HG03139 (cell line): ENCODE measurements around the gene HIBADH.
A peak's percentile ranks its signal among the peaks of the same experiment; 100 is the strongest.
"Not testable (repeated sequence)": the region's sequence is repeated elsewhere in the genome, so short reads cannot be mapped to it uniquely, and the experiment has no call there.

Experiments used
- ATAC-seq: cut with Tn5 transposase; IDR thresholded peaks from one replicate; pipeline ENCODE4 v1.9.1; 2021; ENCODE audit not compliant: unreplicated experiment

HIBADH gene

DNA sequence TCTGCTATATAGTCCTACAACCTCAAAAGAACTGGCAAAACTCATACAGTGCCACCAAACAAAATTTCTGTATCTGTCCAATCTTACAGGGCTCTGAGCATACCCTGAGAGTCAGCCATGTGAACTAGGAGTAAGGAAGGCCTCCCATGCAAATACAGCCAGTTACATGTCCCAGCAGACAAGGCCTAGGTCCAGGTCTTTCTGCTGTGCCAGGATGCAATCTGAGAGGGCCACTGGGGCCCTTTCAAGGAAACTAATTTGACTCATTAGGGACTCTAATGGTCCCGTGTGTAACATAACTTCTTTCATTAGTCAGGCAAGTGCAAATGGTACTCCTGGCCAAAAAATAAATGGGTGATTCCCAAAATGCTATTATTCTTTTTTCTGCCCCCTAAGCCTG is 17.9 kb upstream of the HIBADH start:
- no peak for ATAC-seq

DNA sequence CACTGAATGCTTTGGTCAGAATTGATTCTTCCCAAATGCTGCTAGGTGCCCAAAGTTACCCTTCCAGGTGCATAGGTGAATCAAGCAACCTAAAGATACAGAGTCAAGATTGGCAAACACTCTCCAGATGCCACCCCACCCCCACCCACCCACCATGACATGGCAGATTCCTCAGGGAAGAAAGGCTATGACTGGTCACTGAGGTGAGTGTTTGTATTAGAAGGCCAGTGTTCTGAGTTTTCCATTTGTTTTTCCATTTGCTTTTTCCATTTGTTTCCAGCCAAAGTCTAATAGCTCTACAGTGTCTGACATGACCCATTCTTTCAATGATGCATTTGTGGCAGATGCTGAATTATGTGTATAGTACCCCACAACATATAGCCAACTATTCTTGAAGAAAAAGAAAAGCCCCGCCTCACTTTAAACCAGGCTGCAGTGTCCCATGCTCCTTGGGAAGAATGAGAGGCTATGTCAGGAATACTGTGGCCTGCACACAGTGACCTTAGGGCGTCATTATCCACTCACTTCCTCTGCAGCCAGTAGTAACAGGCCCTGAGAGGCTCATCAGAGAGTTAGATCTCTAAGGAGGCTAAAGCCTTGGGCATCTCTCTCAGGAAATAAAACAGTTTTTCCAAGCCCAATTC is 16.1 kb upstream of the HIBADH start:
- ATAC-seq, result no peak

DNA sequence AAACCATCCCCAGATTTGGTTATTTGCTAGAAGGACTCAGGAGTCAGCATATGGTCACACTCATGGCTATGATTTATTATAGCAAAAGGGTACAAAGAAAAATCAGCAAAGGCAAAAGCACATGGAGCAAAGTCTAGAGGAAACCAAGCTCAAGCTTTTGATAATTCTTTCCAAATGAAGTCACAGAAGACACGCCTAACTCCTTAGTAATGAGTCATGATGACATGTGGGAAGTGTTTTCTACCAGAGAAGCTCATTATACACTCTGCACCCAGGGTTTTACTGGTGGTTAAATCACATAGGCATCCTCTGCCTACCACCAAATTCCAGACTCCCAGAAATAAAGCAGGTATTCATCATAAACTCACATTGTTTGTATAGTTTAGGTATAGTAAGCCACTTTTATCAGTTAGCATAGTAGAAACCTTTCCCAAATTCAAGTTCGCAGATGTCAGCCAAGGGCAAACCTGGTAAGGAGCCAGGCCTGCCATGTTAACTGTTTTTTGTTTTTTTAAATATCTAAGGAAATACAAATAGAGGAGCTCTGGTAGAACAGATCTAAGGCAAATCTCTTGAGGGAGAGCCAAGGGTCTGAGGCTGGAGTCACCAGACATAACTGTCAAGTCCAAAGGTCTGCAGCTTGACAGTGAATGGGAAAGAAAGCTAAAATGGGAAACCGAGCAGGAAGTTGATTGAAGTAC is 15.4 kb upstream of the HIBADH start:
- ATAC-seq, result no peak

DNA sequence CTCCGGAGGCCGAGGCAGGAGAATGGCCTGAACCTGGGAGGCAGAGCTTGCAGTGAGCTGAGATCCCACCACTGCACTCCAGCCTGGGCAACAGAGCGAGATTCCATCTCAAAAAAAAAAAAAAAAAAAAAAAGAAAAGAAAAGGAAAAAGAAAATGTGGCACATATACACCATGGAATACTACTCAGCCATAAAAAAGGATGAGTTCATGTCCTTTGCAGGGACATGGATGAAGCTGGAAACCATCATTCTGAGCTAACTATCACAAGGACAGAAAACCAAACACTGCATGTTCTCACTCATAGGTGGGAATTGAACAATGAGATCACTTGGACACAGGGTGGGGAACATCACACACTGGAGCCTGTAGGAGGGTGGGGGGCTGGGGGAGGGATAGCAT is 11.4 kb upstream of the HIBADH start:
- ATAC-seq, result not testable (repeated sequence)

DNA sequence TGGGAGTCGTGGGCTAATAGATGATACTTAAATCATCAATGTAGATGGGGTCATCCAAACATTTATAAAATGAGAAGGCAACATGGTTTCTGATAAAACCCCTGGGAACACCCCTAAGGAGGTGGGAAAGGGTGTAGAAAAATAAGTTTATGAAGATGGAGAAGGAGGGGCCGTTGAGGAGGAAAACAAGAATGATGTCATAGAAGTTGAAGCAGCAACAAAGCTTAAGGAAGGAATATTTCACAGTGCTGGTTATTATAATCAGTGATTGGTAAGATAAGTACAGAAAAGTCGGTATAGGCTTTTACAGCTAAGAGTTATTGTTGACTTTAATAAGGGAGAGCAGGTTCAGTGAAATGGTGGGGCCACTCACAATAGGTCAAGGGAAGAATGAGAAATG is 9.0 kb upstream of the HIBADH start:
- no peak for ATAC-seq

DNA sequence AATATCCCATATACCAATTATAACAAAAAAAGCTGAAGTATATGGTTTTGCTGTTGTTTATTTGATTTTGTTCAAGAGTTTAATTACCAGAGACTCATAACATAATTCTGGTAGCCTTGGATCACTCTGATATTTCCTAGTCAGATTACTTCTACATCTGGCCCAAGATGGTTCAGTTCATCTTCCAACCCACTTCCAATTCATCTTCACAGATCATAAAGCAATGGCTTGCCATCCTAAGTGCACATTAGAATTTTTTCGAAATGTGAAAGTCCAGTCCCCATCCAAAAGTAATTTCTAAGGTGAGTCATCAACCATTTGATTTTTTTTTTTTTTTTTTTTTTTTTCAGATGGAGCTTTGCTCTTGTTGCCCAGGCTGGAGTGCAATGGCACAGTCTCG is 8.0 kb upstream of the HIBADH start:
- ATAC-seq, result no peak

DNA sequence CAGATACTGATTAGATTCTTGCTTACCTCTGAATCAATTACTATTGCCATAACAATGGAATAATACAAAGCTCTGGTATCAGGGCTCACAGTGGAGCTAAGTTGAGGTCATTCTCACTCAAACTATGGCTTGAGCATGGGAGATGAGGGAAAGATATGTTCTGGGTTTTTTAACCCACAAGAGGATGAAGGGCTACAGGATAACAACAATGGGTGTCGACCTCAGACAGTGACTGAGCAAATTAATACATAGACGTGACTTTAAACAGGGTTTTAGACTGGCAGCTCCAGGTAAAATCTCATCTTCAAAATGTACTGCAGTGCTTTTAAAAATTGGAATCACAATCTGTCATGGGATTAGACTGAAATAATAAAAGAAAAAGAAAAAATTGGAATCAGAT is 7.5 kb upstream of the HIBADH start:
- no peak for ATAC-seq

DNA sequence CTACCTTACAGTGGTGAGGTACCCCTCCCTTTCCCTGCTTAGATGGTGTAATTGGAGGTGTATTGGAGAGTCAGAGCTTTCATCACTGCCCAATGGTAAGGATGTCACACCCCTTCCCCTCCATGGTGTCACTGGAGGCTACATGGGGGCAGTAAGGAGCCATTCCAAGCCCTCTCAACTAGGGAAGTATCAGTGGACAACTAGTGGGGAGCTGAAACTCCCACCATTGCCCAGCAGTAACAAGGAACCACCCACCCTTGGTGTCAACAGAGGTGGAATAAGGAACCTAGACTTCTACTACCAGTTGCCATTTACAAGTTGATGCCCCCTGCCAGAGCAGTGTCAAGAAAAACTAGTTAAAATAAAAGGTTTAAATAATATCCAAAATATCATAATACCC is 2.8 kb upstream of the HIBADH start:
- ATAC-seq, result no peak

DNA sequence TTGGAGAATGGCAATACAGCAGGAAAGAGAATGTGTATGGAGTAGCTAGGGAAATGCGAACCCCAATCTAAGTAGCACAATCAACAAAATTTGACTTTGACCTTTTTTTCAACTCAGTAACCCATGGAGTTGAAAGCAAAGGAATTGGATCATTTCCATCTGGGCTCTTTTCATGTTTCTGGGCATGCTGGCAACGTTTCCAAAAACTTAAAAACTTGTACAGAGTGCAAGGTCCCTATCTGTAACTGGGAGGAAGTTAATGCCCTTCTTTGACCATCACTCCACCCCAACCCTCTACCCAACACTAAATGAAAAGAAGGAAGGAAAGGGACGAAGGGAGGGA is 1.3 kb upstream of the HIBADH start:
- ATAC-seq, result no peak

DNA sequence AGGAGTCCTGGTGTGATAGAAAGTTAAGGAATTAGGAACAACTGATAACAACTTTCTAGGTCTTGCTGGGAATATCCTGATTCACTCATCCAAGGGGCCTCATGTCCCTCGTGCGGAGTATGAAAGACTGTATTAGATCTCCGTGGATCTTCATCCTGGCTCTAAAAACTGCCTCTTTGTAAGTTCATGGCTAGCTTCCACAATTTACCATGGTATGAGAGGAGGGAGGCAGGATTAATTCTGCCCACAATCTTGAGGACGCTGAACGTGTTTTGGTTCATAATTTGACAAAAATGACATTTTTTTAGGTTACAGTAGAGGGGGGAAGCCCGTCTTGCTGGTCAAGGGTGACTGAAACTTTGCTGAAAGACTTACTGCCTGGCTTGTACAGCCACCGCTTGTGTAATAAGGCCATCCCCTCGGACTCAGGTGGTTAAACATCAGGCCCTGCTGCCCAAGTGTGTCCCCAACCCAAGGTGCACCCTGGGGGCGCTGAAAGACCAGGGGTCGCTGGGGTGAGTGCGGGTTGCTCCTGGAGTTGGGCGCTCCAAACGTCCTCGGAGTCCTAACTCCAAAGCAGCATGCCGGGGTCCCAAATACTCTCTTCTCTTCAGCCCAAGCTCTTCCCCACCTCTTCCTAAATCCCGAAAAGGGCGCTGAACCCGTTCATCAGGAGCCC is 733 bp downstream of the HIBADH start:
- ATAC-seq, result peak; percentile 0

DNA sequence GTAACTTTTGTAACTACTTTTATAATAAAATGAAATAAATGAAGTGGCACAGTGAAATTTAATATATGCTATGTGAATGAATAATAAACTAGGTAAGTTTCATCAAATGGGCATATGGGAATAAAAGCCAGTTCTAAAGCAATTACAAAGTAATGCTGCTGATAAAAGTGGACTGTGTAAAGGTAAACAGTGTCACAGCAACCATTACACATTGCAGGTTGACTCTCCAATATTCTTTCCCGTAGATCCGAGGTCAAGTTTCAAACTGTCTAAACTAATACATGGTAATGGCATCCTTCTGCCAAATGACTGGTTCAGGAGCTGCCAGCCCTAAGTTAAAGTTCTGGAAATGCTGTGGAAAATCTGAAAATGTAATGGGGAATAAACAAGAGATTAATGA is 6.0 kb downstream of the HIBADH start:
- ATAC-seq, result no peak

DNA sequence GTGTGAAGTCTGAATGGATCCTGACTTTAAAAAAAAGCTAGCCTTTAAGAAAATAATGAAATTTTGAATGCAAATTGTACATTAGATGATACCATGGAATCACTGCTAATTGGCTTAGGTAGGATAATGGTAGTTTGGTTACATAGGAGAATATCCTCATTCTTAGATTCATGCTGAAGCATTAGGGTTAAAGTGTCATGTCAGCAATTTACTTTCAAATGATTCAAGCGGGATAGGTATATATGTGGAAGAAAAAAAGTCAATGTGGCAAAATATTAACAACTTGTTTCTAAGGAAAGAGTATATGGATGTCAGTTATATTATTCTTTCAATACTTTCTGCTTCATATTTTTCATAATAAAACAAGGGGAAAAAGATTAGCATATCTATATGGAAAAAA is 7.5 kb downstream of the HIBADH start:
- ATAC-seq, result no peak

DNA sequence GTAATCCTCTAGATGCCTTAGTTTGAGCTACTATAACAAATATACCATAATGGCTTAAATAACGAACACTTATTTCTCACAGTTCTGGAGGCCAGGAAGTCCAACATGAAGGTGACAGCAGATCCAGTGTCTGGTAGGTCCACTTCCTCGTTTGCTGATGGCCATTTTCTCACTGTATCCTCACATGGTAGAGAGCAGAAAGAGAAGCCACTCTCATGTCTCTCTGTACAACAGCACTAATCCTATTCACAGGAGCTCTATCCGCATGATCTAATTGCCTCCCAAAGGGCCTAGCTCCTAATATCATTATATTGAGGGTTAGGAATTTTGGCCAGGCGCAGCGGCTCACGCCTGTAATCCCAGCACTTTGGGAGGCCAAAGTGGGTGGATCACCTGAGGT is 10.2 kb downstream of the HIBADH start:
- ATAC-seq, result no peak

DNA sequence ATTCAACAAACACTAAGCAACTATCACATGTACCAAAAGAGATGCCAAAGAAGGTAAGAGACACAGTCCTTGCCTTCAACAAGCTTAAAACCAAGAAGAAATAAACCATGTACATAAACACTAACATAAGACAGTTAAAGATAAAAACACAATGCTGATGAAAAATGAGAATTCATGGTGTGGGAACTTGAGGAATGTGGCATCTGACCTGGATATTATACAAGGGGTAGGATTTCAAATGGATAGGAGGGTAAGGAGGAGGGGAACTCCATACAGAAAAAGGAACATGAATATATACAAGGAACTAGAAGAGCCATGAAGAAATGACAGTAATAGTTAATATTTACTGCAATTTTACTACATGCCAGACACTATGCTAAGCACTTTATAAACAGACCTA is 11.0 kb downstream of the HIBADH start:
- no peak for ATAC-seq

DNA sequence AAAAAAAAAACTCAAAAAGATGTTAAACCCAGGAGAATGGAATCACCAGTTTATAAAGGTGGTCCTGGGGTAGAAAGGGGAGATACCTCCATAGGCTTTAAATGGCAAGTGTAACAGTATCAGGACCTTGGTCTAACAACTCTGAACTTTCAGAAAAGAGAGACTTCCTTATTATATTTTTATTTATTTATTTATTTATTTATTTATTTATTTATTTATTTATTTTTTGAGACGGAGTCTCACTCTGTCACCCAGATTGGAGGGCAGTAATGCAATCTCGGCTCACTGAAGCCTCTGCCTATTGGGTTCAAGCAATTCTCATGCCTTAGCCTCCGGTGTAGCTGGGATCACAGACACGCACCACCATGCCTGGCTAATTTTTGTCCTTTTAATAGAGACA is 12.4 kb downstream of the HIBADH start:
- no peak for ATAC-seq

DNA sequence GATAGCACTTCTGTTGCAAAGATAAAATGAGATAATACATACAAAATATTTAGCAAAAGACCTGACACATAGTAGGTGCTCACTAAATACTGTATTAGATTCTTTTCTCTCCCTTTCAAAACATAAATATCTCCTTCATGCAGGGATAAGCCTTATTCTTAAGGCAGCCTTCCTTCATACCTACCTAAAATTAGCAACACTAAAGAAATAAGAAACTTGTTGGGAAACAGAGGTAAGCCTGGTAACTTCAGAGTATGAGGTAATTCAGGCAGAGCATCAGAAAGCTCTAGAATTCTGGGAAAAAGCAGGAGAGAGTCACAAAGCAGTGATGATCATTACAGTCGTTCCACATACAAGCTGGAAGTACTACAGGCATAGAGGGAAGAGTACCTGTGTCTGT is 15.2 kb downstream of the HIBADH start:
- no peak for ATAC-seq

DNA sequence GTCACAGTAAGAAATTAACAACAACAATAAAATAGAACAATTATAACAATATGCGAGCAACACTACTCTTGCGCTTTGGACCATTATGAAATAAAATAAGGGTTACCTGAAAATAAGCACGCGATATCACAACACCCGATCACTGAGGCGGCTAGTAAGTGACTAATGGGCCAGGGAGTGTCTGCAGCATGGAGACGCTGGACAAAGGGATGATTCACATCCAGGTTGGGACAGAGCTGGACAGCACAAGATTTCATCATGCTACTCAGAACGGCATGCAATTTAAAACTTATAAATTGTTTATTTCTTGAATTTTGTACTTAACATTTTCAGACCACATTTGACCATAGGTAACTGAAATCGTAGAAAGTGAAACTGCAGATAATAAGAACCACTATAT is 15.6 kb downstream of the HIBADH start:
- ATAC-seq, result no peak

DNA sequence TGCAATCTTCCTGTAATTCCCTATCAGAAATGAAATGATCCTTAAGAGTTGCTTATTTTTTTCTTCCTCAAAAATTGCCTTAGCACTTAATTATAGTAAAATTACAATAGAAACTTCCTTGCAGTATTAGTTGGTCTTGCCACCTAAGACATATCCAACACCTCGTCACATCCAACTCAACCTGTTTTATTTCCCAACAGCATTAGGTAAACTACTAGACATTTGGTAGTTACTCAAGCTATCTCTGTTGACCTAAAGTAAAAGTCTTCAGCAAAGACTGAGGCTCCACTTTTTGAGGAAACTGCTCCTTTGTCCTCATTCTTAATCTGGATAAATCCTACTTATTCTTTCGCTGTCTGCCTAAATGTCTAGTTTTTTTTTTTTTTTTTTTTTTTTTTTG is 20.4 kb downstream of the HIBADH start:
- ATAC-seq, result no peak

DNA sequence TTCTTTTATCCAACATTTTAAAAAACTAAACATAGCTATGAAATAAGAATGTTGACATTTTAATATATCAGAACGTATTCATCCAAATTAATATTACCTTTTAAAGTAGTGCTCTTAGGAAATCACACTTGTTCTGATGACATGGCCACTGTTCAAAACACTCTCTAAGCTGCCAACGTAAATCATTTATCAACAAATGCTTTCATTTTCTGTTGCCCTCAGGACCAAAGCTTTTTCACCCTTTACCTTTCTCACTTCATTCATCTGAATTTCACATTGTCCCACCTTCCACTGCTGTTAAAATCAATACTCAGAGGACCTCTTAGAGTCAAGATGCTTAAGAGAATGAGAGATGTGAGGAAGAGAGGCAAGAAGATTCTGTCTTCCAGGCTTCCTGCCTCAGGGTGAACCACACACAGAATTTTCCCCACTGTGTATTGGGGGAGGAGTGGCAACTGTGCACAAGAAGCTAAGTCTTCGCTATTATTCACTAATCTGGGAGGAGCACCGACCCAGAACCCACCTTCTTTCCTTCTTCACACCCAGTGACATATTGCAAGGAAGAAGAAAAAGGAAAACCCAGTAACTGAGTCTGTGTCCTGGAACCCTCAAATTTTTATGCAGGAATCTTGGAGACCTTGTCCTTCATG is 21.0 kb downstream of the HIBADH start:
- ATAC-seq, result peak; percentile 81

DNA sequence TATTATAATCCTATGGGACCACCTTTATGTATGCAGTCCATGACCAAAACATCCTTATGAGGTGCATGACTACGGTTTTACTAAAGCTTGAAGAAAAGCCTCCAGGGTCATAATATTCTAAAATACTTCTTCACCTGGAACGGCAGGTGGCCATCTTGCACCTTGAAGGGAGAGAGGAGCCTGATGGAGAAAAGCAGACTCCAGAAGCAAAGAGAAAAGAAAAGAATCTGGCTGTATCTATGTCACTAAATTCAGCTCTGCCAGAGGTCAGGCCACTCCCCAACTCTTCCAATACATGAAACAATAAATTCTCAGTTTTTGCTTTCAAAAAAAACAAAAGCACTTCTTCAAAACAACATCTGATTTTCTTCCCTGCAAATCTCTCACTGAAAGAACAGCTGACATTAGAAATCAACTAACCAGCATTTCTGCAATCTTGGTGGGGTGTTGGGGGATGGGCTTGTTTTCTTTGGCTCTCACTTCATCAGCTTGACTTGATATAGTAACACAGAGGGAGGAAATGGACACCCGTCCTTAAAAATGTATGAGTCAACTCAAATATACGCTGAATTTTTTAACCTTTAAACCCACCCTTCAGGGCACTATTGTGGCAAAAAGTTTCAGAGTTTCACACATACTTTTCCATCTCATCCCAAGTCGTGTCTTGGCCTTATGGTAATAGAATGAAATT is 21.7 kb downstream of the HIBADH start:
- no peak for ATAC-seq

DNA sequence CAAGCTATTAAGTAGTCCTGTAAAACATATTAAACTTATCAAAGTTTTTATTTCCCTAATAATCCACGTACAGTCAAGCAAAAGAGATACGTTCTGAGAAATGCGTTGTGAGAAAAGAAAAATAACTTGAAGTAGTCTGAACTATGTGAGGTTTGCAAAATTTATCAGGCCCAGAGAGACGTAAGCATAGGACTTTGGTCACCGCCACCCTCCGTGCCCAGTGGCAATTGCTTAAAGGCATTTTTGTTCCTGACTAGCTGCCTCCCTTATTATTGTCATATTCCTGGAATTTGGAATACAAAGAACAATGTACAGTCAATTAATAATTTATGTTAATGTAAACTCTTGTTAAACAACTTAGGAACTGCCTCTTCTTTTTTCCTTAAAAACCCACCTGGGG is 22.8 kb downstream of the HIBADH start:
- no peak for ATAC-seq

DNA sequence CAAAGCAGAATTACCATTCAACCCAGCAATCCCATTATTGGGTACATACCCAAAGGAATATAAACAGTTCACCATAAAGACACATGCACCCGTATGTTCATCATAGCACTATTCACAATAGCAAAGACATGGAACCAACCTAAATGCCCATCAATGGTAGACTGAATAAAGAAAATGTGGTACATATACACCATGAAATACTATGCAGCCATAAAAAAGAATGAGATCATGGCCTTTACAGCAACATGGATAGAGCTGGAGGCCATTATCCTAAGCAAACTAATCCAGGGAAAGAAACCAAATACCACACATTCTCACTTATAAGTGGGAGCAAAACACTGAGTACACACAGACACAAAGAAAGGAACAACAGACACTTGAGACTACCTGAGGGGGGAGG is 23.6 kb downstream of the HIBADH start:
- not testable (repeated sequence) for ATAC-seq
